Right lobe of liver (tissue), 6 donors: ENCODE data around the gene FNDC3B. TPM values are rescaled to one million over a fixed set of nuclear protein-coding genes. Genes with fewer than 3 reads are reported as not detected.

Source experiments
- ATAC-seq, 4 donors: fragments of 200-7000 bp; cut with Tn5 transposase; one replicate each; pipeline ENCODE4 v1.9.1; 2020; ENCODE audit warnings: mild to moderate bottlenecking in 4 of 4, moderate library complexity in 4 of 4
- DNase-seq, 3 donors: peaks; one replicate each; pipeline ENCODE4 v3.0.0-alpha.2; 2020
- H3K27ac ChIP-seq, 3 donors: fragments of 200-600 bp; one replicate each; pipeline ENCODE4 v1.8.0; 2022
- H3K27me3 ChIP-seq, 2 donors: fragments of 200-600 bp; one replicate each; pipeline ENCODE4 v1.8.0; 2022
- H3K36me3 ChIP-seq, 4 donors: fragments of 200-600 bp; sonication (generic) in 1 of 4; one replicate each; pipeline versions ENCODE4 v1.5.1 to v1.8.0; 2017 to 2022; ENCODE audit warnings: control low read depth in 1 of 4
- H3K4me1 ChIP-seq, 4 donors: fragments of 200-600 bp; sonication (generic) in 1 of 4; one replicate each; pipeline versions ENCODE4 v1.5.1 to v1.8.0; 2017 to 2022; ENCODE audit warnings: control low read depth in 1 of 4
- H3K4me3 ChIP-seq, 3 donors: fragments of 200-600 bp; one replicate each; pipeline ENCODE4 v1.8.0; 2022
- H3K9me3 ChIP-seq, 4 donors: fragments of 200-600 bp; sonication (generic) in 1 of 4; one replicate each; pipeline versions ENCODE4 v1.5.1 to v1.8.0; 2017 to 2022; ENCODE audit warnings: control low read depth in 1 of 4
- POLR2A ChIP-seq: fragments of 450-650 bp; IDR thresholded peaks from one replicate; pipeline ENCODE4 v1.6.1; 2017; ENCODE audit warnings: antibody characterized with exemption, mild to moderate bottlenecking
- WGBS: methylation state at CpG from one replicate; pipeline ENCODE4 v1.1.6; 2018; ENCODE audit warnings: low coverage, low lambda C conversion rate; ENCODE audit not compliant: insufficient coverage; ENCODE audit errors: missing lambda C conversion rate; 5-methylcytosine and 5-hydroxymethylcytosine counted together
- intact Hi-C, 2 donors: fragments of 100-400 bp; cut with DNase I; formaldehyde crosslinking; loops; one replicate each; pipeline versions ENCODE4 v1.11.2 to v1.14.1; 2022
- total RNA-seq, 6 experiments: library from RNA; depleted of rRNA in 2 of 6; stranded (reverse); fragments of >200 nt in 2 of 6; fragmentation: NEBNext Ultra II Directional in 3 of 6; extraction: Animal tissue kit (Norgen Biotek cat#: 25700) in 3 of 6; gene quantifications; one replicate each; pipeline versions ENCODE4 v1.1.0 to v1.2.4, GENCODE V29; 2016 to 2023
- TF ChIP-seq, protein P1 (sequence below), 4 donors: fragments of 200-600 bp in 3 of 4; fragments of 450-650 bp in 1 of 4; IDR thresholded peaks; one replicate each; pipeline versions ENCODE4 v1.5.1 to v1.8.0; 2016 to 2022; ENCODE audit warnings: antibody characterized with exemption in 4 of 4, mild to moderate bottlenecking in 2 of 4
- donor health status: DM: no; HTN: yes; CAD: no.
- donor health status: DM: no; HTN: no; CAD: no.
- donor health status: DM: no; HTN: no; CAD: no.
- donor health status: DM: no; HTN: yes; CAD: no.
- donor health status: DM: no; HTN: yes; CAD: no.

FNDC3B gene
- total RNA-seq, 6 experiments from 2014 or later = 40.2 to 184 (median 63.5) TPM

DNA sequence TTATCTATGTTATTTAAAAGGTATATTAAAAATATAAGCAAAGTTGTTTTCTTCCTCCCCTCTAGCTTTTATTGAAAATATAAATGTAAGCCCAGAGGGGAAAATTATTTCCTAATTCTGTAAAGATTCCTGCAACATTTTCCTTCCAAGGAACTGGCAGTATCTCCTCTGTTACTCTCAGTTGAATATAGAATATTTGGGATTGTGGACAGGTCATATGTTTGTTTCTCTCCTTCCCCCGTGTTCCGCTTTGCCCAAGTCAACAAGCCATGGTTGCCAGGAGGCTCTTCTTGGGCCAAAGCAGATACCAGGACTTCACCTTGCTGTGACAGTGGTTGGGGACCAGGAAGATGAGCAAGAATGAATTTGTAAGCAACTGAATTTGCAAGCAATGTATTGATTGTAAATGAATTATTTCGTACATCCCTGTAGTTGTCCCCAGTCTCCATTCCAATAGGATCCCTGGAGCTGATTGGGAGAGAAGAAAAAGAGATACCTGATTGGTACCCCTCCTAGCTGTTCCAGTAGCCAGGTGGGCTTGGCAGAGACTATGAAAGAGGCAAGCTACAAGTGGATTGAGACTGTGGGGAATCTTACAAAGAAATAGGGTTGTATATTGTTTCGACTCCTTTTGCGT lies 130.8 kb downstream of the FNDC3B start:
- Histone ChIP-seq H3K4me3 (no peak overlapping the region), H3K27ac (peak overlapping the region in 2 of 3 donors; percentile 40 to 49), H3K9me3 (no peaks in the 10 kb centered on the region), H3K36me3 (no peaks in the 10 kb centered on the region), H3K27me3 (no peaks in the 10 kb centered on the region), H3K4me1 (peaks cover 0 to 41% (median 8%) of the 10 kb centered on the region in 4 donors)
- no peak for TF ChIP-seq POLR2A
- TF ChIP-seq, protein P1, sequence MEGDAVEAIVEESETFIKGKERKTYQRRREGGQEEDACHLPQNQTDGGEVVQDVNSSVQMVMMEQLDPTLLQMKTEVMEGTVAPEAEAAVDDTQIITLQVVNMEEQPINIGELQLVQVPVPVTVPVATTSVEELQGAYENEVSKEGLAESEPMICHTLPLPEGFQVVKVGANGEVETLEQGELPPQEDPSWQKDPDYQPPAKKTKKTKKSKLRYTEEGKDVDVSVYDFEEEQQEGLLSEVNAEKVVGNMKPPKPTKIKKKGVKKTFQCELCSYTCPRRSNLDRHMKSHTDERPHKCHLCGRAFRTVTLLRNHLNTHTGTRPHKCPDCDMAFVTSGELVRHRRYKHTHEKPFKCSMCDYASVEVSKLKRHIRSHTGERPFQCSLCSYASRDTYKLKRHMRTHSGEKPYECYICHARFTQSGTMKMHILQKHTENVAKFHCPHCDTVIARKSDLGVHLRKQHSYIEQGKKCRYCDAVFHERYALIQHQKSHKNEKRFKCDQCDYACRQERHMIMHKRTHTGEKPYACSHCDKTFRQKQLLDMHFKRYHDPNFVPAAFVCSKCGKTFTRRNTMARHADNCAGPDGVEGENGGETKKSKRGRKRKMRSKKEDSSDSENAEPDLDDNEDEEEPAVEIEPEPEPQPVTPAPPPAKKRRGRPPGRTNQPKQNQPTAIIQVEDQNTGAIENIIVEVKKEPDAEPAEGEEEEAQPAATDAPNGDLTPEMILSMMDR (IDR thresholded peaks at IDR 0.05) = no peak
- 76% methylated on average over 5 of the region's 5 CpGs for WGBS
- ATAC-seq (peak in 3 of 4 donors; percentile 13 to 43 (median 28)), DNase-seq (no peak)
- intact Hi-C loops = no loop called here

DNA sequence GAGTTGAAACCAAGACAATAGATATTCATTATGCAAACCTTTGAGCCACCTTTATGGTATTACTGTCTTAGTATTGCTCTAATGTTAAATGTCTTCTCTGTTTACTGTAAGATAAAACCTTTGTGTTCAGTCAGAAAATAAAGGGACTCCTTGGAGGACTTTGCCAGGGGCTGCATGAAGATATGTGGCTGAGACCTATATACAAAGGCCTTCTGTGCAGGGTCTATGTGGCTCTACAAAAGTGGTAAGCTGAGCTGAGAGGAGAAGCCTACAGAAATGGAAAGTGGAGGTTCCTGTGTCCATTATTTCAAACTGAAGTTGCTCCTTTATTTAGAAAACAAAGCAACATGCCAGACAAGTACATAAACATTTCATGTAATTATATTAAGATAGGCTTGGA lies 131.5 kb downstream of the FNDC3B start:
- no peak for TF ChIP-seq POLR2A
- TF ChIP-seq, protein P1 (IDR thresholded peaks at IDR 0.05) = no peak
- no peak overlapping the region for H3K27ac ChIP-seq
- no peak for ATAC-seq
- no peak overlapping the region for H3K4me3 ChIP-seq
- DNase-seq = no peak
- H3K4me1 ChIP-seq = peaks cover 0 to 47% (median 11%) of the 10 kb centered on the region in 4 donors
- no peaks in the 10 kb centered on the region for H3K9me3 ChIP-seq
- intact Hi-C loops = no loop called here
- no peaks in the 10 kb centered on the region for H3K27me3 ChIP-seq
- no peaks in the 10 kb centered on the region for H3K36me3 ChIP-seq

DNA sequence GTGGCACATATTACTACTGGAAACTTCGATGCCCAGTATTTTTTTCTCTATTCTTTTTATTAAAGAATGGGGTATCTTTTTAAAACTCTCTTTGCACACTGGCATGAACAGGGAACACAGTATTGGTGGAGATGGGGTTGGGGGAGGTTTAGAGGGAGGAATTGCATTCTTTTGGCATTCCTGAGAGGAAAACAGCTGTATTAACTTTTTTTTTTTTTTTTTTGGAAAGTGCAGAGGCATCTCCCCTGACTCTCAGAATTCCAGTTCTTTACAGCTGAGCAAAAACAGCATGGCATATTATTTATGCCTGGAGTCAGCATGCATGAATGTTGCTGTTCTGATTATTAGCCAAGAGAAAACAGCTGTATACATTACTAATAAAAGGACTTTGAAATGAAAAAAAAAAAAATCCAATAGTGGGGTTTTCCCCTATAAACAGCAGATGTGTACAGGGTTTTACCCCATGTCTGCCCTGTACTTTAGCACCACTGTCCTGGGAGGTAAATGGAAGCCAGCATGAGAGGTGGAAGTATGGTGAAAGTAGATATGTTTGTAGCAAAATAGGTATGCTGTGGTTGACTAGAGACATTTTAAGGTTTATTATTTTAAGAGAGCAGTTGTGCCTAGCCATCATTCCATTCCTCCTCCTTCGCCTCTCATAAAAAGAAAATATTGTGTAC lies 132.2 kb downstream of the FNDC3B start:
- Histone ChIP-seq H3K36me3 (no peaks in the 10 kb centered on the region), H3K4me3 (no peak overlapping the region), H3K4me1 (peaks cover 0 to 54% (median 16%) of the 10 kb centered on the region in 4 donors), H3K27ac (no peak overlapping the region), H3K9me3 (no peaks in the 10 kb centered on the region), H3K27me3 (no peaks in the 10 kb centered on the region)
- intact Hi-C loops = no loop called here
- TF ChIP-seq, protein P1 (IDR thresholded peaks at IDR 0.05) = no peak
- TF ChIP-seq POLR2A = no peak
- DNase-seq (no peak), ATAC-seq (no peak)
- 86% methylated on average over 2 of the region's 2 CpGs for whole genome bisulfite sequencing

DNA sequence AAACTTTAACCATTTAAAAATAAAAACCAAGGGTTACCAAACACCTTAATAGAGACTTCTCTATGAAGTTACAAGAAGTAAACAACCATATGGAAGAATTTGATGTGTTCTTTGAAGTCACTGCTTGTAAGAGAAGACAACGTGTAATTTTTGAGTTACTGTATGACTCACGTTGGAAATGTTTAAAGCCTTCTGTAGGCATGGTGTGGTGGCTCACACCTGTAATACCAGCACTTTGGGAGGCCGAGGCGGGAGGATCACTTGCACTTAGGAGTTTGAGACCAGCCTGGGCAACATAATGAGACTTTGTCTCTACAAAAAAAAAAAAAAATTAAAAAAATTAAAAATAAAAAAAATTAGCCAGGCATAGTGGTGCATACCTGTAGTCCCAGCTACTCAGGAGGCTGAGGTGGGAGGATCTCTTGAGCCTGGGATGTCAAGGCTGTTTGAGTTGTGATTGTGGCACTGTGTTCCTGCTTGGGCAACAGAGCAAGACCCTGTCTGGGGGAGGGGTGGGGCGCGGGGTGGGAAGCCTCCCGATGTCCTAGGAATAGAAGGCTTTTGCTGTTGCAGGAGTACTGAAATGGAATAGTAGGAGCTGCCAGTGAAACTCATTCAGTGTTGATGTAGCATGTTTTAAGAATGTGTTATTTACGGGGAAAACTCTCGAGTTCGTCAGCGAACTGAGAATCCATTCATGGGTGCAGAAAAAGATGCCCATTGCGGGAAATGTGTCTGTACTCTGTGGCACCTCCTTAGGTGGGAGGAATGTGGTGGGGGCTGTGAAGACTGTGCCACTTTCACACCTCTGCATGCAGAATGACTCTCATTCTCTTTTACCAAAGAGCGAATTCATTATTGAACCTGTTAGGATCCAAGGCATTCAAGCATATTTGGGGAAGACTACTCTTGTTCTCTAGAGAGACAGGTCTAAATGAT lies 134.2 kb downstream of the FNDC3B start:
- DNase-seq = no peak
- 79% methylated on average over 13 of the region's 13 CpGs for WGBS
- no peak for ATAC-seq
- Histone ChIP-seq H3K4me3 (no peak overlapping the region), H3K9me3 (no peaks in the 10 kb centered on the region), H3K27ac (peak overlapping the region in 2 of 3 donors; percentile 3 to 52), H3K36me3 (no peaks in the 10 kb centered on the region), H3K27me3 (no peaks in the 10 kb centered on the region), H3K4me1 (peaks cover 0 to 66% (median 18%) of the 10 kb centered on the region in 4 donors)
- TF ChIP-seq, protein P1 (IDR thresholded peaks at IDR 0.05) = no peak
- no peak for TF ChIP-seq POLR2A
- intact Hi-C loops = no loop called here
